Measurements from ENCODE around the gene IVNS1ABP. TPM values are rescaled to one million over a fixed set of nuclear protein-coding genes. Genes with fewer than 3 reads are reported as not detected.

The IVNS1ABP gene
- total and polyA plus RNA-seq, 2 of the 13 experiments (the other 11 are each of a cell fraction or from before 2014, with no cell fraction given), result 49.1 to 51.7 TPM

DNA sequence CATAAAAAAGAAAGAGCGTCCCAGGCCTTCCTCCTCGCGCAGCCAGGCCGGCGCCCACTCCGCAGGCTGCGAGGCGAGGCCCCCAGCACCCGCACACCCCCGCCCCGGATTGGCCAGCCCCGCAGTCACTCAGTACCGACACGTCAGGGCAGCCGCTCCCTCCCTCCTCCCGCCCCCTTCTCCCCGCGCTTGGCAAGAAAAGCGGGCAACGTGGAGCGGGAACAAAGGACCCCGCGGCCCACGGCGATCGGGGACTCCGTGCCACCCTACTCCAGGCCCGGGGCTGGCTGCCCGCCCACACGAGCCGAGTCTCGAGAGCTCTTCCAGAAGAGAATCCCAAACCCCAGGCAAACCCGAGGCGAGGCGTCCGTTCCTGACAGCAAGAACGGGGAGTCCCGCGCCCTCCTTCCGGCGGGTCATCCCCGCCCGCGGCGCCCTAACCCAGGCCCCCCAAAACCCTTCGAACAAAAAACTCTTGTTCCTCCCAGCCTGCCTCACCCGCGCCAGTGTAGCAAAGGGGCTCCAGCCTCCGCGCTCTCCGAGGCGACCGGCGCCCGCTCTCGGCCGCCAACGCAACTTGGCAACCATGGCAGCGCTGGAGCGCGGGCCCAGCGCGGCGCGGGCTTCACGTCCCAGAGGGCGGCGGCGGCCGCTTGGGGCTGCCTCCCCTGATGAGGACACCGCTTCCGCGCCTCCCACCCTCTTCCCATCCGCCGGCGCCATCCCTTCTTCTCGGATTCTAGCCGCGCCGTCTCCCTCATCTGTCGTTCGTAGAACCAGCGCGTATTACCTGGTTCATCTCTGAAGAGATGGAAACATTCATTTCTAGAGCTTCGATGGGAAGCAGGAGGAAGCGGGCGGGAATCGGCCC is 645 bp downstream of the IVNS1ABP start (continued):
- TF ChIP-seq E2F5 (CRISPR knock-in tag; conservative IDR thresholded peaks at IDR 0.05), result no peak
- TF ChIP-seq ELF4 (CRISPR knock-in tag; IDR thresholded peaks at IDR 0.05; ENCODE audit: borderline replicate concordance), result no peak
- TF ChIP-seq, protein P1, sequence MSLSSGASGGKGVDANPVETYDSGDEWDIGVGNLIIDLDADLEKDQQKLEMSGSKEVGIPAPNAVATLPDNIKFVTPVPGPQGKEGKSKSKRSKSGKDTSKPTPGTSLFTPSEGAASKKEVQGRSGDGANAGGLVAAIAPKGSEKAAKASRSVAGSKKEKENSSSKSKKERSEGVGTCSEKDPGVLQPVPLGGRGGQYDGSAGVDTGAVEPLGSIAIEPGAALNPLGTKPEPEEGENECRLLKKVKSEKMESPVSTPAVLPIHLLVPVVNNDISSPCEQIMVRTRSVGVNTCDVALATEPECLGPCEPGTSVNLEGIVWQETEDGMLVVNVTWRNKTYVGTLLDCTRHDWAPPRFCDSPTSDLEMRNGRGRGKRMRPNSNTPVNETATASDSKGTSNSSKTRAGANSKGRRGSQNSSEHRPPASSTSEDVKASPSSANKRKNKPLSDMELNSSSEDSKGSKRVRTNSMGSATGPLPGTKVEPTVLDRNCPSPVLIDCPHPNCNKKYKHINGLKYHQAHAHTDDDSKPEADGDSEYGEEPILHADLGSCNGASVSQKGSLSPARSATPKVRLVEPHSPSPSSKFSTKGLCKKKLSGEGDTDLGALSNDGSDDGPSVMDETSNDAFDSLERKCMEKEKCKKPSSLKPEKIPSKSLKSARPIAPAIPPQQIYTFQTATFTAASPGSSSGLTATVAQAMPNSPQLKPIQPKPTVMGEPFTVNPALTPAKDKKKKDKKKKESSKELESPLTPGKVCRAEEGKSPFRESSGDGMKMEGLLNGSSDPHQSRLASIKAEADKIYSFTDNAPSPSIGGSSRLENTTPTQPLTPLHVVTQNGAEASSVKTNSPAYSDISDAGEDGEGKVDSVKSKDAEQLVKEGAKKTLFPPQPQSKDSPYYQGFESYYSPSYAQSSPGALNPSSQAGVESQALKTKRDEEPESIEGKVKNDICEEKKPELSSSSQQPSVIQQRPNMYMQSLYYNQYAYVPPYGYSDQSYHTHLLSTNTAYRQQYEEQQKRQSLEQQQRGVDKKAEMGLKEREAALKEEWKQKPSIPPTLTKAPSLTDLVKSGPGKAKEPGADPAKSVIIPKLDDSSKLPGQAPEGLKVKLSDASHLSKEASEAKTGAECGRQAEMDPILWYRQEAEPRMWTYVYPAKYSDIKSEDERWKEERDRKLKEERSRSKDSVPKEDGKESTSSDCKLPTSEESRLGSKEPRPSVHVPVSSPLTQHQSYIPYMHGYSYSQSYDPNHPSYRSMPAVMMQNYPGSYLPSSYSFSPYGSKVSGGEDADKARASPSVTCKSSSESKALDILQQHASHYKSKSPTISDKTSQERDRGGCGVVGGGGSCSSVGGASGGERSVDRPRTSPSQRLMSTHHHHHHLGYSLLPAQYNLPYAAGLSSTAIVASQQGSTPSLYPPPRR (CRISPR knock-in tag; IDR thresholded peaks at IDR 0.05; ENCODE audit: borderline replicate concordance), result peak; percentile 48; the same call in 1 of the 2 replicates
- no peak for TF ChIP-seq ZNF235 (CRISPR knock-in tag; IDR thresholded peaks at IDR 0.05; ENCODE audit: borderline replicate concordance)
- no peak for TF ChIP-seq NFKBIZ (CRISPR knock-in tag; IDR thresholded peaks at IDR 0.05)
- TF ChIP-seq, protein P2, sequence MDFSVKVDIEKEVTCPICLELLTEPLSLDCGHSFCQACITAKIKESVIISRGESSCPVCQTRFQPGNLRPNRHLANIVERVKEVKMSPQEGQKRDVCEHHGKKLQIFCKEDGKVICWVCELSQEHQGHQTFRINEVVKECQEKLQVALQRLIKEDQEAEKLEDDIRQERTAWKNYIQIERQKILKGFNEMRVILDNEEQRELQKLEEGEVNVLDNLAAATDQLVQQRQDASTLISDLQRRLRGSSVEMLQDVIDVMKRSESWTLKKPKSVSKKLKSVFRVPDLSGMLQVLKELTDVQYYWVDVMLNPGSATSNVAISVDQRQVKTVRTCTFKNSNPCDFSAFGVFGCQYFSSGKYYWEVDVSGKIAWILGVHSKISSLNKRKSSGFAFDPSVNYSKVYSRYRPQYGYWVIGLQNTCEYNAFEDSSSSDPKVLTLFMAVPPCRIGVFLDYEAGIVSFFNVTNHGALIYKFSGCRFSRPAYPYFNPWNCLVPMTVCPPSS (IDR thresholded peaks at IDR 0.05), result no peak
- no peak for TF ChIP-seq JDP2 (CRISPR knock-in tag; IDR thresholded peaks at IDR 0.05; ENCODE audit: borderline replicate concordance)
- peak; percentile 21; the same call in 1 of the 2 replicates for TF ChIP-seq ZBTB7B (CRISPR knock-in tag; IDR thresholded peaks at IDR 0.05)
- no peak for TF ChIP-seq FOXA1 (IDR thresholded peaks at IDR 0.05)
- TF ChIP-seq FOXA1 (CRISPR knock-in tag; IDR thresholded peaks at IDR 0.05), result no peak
- TF ChIP-seq, protein P3, sequence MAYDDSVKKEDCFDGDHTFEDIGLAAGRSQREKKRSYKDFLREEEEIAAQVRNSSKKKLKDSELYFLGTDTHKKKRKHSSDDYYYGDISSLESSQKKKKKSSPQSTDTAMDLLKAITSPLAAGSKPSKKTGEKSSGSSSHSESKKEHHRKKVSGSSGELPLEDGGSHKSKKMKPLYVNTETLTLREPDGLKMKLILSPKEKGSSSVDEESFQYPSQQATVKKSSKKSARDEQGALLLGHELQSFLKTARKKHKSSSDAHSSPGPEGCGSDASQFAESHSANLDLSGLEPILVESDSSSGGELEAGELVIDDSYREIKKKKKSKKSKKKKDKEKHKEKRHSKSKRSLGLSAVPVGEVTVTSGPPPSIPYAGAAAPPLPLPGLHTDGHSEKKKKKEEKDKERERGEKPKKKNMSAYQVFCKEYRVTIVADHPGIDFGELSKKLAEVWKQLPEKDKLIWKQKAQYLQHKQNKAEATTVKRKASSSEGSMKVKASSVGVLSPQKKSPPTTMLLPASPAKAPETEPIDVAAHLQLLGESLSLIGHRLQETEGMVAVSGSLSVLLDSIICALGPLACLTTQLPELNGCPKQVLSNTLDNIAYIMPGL (CRISPR knock-in tag; IDR thresholded peaks at IDR 0.05; ENCODE audit: borderline replicate concordance in 1 of 2, low read depth in 1 of 2), result no peak; a peak in 3 of 4 replicates
- TF ChIP-seq HOXD1 (CRISPR knock-in tag; IDR thresholded peaks at IDR 0.05), result no peak
- TF ChIP-seq, protein P4, sequence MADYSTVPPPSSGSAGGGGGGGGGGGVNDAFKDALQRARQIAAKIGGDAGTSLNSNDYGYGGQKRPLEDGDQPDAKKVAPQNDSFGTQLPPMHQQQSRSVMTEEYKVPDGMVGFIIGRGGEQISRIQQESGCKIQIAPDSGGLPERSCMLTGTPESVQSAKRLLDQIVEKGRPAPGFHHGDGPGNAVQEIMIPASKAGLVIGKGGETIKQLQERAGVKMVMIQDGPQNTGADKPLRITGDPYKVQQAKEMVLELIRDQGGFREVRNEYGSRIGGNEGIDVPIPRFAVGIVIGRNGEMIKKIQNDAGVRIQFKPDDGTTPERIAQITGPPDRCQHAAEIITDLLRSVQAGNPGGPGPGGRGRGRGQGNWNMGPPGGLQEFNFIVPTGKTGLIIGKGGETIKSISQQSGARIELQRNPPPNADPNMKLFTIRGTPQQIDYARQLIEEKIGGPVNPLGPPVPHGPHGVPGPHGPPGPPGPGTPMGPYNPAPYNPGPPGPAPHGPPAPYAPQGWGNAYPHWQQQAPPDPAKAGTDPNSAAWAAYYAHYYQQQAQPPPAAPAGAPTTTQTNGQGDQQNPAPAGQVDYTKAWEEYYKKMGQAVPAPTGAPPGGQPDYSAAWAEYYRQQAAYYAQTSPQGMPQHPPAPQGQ (CRISPR knock-in tag; IDR thresholded peaks at IDR 0.05; ENCODE audit: borderline replicate concordance), result no peak
- TF ChIP-seq FOXO4 (CRISPR knock-in tag; conservative IDR thresholded peaks at IDR 0.05), result no peak
- no peak for TF ChIP-seq ZFP37 (CRISPR knock-in tag; IDR thresholded peaks at IDR 0.05; ENCODE audit: borderline replicate concordance)

All from HepG2 (cell line).